Stimulated activated CD4-positive, alpha-beta T cell treated with anti-CD3 and anti-CD28 coated beads, TNF-alpha, amount 100 ng/mL, for 1 hour (primary cell): ENCODE results near the gene SH2D7.
"Not testable (repeated sequence)": the region's sequence is repeated elsewhere in the genome, so short reads cannot be mapped to it uniquely, and the experiment has no call there.

Source experiments
- DNase-seq, 3 donors: peaks; one replicate each; pipeline ENCODE4 v3.0.0-alpha.2; 2020; ENCODE audit warnings: low read depth in 3 of 3, low spot score in 1 of 3

Gene SH2D7

DNA sequence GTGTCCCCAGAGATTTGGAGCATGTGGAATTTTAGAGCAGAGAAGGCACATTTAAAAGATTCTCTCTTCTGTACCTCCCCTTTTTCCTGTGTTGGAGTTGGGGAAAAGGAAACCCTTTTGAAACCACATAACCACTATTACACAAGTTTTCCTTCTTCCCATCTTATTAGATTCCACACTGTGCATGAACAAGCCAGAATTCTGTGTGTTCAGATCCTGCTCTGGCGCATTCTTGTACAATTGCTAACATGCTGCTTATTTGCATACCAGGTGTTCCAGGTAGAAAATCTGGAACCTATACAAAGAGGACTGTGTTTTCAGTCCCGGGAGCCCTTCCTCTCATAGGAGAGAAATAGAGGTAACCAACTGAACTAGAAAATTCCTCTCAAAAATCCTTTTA lies 41.4 kb downstream of the SH2D7 start:
- no peak for DNase-seq

DNA sequence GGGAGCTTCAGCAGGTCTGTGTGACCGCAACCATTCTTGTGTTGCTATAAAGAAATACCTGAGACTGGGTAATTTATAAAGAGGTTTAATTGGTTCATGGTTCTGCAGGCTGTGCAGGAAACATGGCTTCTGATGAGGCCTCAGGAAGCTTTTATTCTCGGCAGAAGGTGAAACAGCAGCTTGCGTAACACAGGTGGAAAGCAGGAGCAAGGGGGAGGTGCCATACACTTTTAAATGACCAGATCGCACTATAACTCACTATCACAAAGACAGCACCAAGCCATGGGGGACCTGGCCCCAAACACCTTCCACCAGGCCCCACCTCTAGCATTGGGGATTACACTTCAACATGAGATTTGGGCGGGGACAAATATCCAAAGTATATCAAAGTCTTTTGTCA lies 47.2 kb downstream of the SH2D7 start:
- no peak for DNase-seq

- no peak for DNase-seq
Observed at GRCh38 chr15:78140292-78140691, 47.9 kb downstream of the SH2D7 start.

GRCh38 chr15:78142332-78142731 lies 50.0 kb downstream of the SH2D7 start:
- no peak for DNase-seq

- no peak for DNase-seq
Observed at GRCh38 chr15:78146425-78147154, 54.2 kb downstream of the SH2D7 start.

DNA sequence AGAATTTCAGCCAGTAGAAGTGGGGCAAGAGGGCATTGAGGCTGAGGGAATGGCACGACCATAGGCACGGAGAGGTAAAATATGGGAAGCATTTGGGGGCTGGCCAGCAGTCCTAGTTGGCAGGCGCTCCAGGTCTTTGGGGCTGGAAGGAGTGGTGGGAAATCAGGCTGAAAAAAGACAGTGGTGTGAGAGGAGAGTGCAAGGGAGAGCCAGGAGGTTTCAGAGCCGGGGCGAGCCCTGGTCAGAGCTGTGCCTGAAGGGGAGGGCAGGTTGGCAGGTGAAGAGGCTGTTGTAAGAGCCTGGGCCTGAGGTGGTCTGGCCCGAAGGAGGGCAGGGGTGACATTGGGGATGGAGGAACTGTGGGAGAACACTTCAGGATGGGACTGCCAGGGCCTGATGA lies 55.2 kb downstream of the SH2D7 start:
- no peak for DNase-seq

DNA sequence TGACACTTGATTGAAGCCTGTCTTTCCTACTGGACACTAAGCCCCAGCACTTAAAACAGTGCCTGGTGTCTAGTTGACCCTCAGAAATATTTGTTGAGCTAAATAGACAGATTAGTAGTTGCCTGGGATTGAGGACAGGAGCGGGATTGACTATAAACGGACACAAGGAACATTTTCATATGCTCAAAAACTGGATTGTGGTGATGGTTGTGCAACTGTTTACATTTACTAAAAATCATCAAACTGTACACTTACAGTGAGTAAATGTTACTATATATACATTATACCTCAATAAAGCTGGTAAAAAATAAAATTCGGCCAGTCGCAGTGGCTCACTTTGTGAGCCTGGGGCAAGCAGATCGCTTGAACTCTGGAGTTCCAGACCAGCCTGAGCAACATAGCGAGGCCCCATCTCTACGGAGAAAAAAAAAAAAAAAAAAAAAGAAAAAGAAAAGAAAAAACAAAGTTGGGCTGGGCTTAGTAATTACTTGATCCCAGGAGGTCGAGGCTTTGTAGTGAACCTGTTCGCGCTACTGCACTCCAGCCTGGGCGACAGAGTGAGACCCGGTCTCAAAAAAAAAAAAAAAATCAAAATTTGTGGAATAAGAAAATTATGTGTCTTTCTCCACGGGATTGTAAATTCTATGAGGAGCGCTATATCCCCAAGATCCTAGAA lies 56.2 kb downstream of the SH2D7 start:
- DNase-seq = no peak

DNA sequence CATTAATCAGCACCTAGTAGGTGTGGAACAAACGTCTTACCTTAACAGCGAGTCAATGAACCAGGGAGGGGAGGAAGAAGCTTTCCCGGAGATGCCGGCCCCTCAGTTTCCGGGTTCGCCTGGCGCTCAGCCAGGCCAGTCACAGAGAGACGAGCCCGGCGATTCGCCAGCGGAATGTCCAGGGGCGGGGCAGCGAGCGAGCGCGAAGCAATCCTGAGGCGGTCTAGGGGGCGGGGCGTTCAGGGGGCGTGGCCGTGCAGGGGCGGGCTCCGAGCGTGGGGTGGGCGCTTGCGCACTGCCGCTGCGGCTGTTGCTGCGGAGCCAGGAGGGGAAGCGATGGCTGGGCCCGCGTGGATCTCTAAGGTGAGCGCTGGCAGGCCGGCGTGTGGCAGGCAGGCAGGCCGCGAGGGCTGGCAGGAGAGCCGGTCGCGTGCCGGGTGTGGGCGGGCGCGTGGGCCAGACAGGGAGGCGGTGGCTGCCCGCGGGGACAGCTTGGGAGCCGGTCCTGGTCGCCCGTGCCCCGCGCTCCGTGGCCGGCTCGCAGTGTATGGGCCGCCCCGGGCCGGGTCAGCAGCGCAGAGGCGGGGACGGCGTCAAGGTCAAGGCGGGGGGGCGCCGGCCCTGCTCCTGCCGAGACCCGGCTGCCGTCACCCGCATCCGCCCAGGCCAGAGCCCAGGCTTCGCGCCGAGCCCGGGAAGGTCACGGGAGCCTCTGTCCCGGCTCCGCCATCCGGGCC lies 56.9 kb downstream of the SH2D7 start, which contains the start of gene IDH3A:
Gene IDH3A (plus strand): TSS at position 295 of the 737 bp plus-strand sequence. CDS start 42 bp downstream, at position 337.
- DNase-seq = peak; percentile 99 to 100 (median 100)

GRCh38 chr15:78149805-78150751 lies 57.7 kb downstream of the SH2D7 start:
- DNase-seq = no peak

DNA sequence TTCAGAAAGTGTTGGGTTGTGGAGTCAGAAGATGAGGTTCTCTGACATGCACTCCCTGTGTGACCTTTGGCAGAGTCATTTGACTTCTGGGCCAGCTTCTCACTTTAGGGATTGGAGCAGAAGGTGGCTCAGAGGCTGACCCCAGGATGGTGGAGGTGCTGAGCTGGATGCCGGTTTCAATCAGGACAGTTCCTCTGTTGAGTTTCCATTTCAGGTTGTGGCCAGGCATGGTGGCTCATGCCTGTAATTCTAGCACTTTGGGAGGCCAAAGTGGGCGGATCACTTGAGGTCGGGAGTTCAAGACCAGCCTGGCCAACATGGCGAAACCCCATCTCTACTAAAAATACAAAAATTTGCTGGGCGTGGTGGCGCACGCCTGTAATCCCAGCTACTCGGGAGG lies 58.7 kb downstream of the SH2D7 start:
- DNase-seq = not testable (repeated sequence)
